ENCODE results near the gene EIF2B4. TPM values are rescaled to one million over a fixed set of nuclear protein-coding genes. Genes with fewer than 3 reads are reported as not detected.
"Not testable (repeated sequence)": the region's sequence is repeated elsewhere in the genome, so short reads cannot be mapped to it uniquely, and the experiment has no call there.

Gene EIF2B4
- total RNA-seq, 1 donor from 2014 or later, result 35.0 TPM

DNA sequence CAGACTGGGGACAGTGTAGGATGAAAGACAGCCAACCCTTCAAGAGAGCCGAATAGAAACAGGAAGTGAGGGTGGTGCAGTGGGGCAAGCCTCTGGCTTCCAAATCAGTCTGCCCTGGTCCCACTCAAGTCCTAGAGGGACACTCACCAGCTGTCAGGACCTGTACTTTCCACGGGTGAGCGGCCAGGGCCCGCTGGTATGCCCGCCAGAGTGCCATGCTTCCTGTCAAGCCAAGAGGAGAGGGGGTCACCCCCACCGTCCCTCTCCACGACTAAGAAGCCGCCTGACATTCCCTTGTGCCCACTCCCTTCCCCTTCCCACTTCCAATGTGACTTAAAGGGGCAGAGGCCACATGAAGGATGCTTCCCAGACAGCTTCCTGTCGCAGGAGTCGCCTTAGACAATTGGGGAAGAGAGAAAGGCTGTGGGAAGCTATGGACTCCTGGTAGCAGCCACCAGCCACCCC lies 47.8 kb downstream of the EIF2B4 start:
- DNase-seq, result no peak
- intact Hi-C loops (cut with DNase I), result no loop called here
- Histone ChIP-seq H3K4me3 (peak overlapping the region; percentile 95), H3K27ac (peak overlapping the region; percentile 99), H3K9me3 (no peaks in the 10 kb centered on the region), H3K4me1 (peaks cover 15% of the 10 kb centered on the region), H3K36me3 (peaks cover 20% of the 10 kb centered on the region), H3K27me3 (no peaks in the 10 kb centered on the region)
- TF ChIP-seq, protein P1, sequence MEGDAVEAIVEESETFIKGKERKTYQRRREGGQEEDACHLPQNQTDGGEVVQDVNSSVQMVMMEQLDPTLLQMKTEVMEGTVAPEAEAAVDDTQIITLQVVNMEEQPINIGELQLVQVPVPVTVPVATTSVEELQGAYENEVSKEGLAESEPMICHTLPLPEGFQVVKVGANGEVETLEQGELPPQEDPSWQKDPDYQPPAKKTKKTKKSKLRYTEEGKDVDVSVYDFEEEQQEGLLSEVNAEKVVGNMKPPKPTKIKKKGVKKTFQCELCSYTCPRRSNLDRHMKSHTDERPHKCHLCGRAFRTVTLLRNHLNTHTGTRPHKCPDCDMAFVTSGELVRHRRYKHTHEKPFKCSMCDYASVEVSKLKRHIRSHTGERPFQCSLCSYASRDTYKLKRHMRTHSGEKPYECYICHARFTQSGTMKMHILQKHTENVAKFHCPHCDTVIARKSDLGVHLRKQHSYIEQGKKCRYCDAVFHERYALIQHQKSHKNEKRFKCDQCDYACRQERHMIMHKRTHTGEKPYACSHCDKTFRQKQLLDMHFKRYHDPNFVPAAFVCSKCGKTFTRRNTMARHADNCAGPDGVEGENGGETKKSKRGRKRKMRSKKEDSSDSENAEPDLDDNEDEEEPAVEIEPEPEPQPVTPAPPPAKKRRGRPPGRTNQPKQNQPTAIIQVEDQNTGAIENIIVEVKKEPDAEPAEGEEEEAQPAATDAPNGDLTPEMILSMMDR (IDR thresholded peaks at IDR 0.05), result no peak
- peak; percentile 36 for ATAC-seq

- Histone ChIP-seq H3K27me3 (no peaks in the 10 kb centered on the region), H3K9me3 (no peaks in the 10 kb centered on the region), H3K4me3 (no peak overlapping the region), H3K4me1 (peaks cover 15% of the 10 kb centered on the region), H3K27ac (peak overlapping the region; percentile 36), H3K36me3 (peaks cover 8% of the 10 kb centered on the region)
- TF ChIP-seq, protein P1 (IDR thresholded peaks at IDR 0.05), result no peak
- ATAC-seq (peak; percentile 58), DNase-seq (peak; percentile 76)
- intact Hi-C loops (cut with DNase I), result no loop called here
Measured at GRCh38 chr2:27320958-27321543, 49.1 kb downstream of the EIF2B4 start.

DNA sequence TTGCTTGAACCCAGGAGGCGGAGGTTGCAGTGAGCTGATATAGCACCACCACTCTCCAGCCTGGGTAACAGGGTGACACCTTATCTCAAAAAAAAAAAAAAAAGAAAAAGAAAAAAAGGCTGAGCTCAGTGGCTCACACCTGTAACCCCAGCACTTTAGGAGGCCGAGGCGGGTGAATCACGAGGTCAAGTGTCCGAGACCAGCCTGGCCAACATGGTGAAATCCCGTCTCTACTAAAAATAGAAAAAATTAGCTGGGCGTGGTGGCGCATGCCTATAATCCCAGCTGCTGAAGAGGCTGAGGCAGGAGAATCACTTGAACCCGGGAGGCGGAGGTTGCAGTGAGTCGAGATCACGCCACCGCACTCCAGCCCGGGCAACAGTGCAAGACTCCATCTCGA lies 50.3 kb downstream of the EIF2B4 start:
- H3K4me3 ChIP-seq; H3K27ac ChIP-seq; ATAC-seq; H3K9me3 ChIP-seq; H3K27me3 ChIP-seq; DNase-seq; intact Hi-C loops (cut with DNase I): not testable (repeated sequence)
- Histone ChIP-seq H3K4me1 (peaks cover 15% of the 10 kb centered on the region), H3K36me3 (peaks cover 13% of the 10 kb centered on the region)

DNA sequence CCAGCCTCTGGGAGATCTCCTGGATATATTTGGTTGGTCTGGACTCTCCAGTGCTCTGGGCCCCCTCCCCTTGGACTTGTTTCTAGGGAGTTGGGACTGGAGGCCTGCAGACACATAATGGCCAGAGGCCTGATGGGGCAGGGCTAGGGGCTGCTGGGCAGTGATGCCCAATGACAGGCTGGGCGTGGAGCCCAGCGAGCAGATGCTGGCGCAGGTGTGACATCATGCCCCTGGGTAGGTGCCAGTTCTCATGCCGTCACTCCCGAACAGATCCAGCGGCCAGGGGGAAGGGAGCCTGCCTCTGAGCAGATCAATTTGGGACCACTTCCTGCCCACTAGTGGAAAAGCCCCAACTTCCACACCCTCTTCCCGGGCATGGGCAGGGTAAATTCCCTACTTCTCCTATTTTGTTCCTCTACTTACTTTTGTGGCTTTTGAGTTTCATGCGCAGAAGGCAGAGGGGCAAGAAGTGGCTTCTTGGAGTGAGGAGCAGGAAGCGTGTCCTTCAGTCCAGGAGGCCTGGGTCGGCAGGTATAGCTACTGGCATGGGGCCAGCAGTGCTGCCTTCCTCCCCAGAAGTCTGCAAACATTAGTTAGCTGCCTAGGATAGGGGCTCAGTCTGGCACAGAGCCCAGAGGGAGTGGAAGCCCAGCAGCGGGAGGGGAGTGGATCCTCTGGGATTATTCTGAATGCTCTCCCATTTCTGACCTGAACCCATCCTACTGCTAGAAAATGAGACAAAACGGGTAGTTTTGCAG lies 53.3 kb downstream of the EIF2B4 start:
- Histone ChIP-seq H3K9me3 (no peaks in the 10 kb centered on the region), H3K4me3 (no peak overlapping the region), H3K27me3 (no peaks in the 10 kb centered on the region), H3K27ac (no peak overlapping the region), H3K4me1 (peaks cover 9% of the 10 kb centered on the region), H3K36me3 (peaks cover 15% of the 10 kb centered on the region)
- ATAC-seq, result no peak
- TF ChIP-seq, protein P1 (IDR thresholded peaks at IDR 0.05), result no peak
- DNase-seq, result no peak
- intact Hi-C loops (cut with DNase I), result no loop called here

DNA sequence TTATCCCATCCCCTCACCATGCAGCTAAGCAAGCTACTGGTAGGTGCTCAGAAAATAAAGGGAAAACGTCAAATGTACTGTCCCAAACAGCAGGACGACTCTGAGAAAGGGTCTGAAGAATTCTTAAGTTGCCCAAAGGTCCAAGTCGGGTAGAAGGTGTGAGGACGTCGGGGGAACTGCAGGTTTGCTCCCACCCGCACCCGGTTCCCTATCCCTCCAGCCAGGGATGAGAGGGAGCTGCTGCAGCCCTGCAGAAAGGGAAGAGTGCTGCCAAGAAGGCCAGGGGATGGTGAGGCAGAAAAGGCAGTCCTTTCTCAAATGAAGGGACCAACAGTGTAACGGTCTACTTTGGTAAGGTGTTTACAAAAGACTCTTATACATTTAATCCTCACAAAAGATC lies 55.0 kb downstream of the EIF2B4 start:
- H3K9me3 ChIP-seq, result no peaks in the 10 kb centered on the region
- H3K4me1 ChIP-seq, result no peaks in the 10 kb centered on the region
- ATAC-seq, result no peak
- no peak overlapping the region for H3K4me3 ChIP-seq
- intact Hi-C loops (cut with DNase I), result no loop called here
- TF ChIP-seq, protein P1 (IDR thresholded peaks at IDR 0.05), result no peak
- DNase-seq, result no peak
- peaks cover 23% of the 10 kb centered on the region for H3K36me3 ChIP-seq
- no peaks in the 10 kb centered on the region for H3K27me3 ChIP-seq
- H3K27ac ChIP-seq, result no peak overlapping the region

GRCh38 chr2:27314709-27315108 lies 55.4 kb downstream of the EIF2B4 start:
- Histone ChIP-seq H3K9me3 (no peaks in the 10 kb centered on the region), H3K36me3 (peaks cover 23% of the 10 kb centered on the region), H3K27me3 (no peaks in the 10 kb centered on the region), H3K27ac (no peak overlapping the region), H3K4me1 (no peaks in the 10 kb centered on the region), H3K4me3 (no peak overlapping the region)
- TF ChIP-seq, protein P1 (IDR thresholded peaks at IDR 0.05), result no peak
- DNase-seq (no peak), ATAC-seq (no peak)
- intact Hi-C loops (cut with DNase I), result no loop called here
